Astrocyte of the cerebellum (primary cell): ENCODE results near the gene PDE4D.

Experiments
- DNase-seq: peaks from one replicate; pipeline ENCODE4 v3.0.0-alpha.2; 2011; ENCODE audit warnings: low read depth
- H3K4me3 ChIP-seq: 2 replicates; pipeline ENCODE4 v1.5.1; 2011; ENCODE audit warnings: mild to moderate bottlenecking, low read depth, low read length, moderate library complexity
- in situ Hi-C: cut with HindIII; loops from 2 replicates; pipeline ENCODE4 v1.10.0; 2017; ENCODE audit warnings: low sequenced_read_pairs
- TF ChIP-seq, protein P1 (sequence below): IDR thresholded peaks from 2 replicates; pipeline ENCODE4 v1.5.1; 2012; ENCODE audit warnings: low read length, low read depth, moderate library complexity, mild to moderate bottlenecking; ENCODE audit errors: missing control alignments

PDE4D gene

DNA sequence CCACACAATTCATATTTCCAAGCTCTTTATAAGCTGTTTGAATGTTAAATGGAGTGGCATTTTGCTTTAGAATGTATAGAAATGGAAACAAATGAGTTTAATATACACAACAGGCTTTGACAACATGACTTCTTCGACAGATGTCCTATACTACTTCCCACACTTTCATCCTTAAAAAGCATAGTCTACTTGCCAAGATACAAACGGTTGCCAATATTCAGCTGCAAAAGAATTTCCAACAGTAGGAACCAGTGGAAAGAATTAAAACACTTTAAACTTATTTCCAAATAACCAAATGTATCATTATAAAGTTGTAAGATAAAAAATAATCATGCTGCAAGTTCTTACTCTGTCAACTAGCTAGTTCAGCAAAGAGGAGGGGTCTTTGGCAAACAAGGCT is 456.4 kb downstream of the PDE4D start:
- DNase-seq: no peak
- in situ Hi-C loops: no loop called here
- TF ChIP-seq, protein P1, sequence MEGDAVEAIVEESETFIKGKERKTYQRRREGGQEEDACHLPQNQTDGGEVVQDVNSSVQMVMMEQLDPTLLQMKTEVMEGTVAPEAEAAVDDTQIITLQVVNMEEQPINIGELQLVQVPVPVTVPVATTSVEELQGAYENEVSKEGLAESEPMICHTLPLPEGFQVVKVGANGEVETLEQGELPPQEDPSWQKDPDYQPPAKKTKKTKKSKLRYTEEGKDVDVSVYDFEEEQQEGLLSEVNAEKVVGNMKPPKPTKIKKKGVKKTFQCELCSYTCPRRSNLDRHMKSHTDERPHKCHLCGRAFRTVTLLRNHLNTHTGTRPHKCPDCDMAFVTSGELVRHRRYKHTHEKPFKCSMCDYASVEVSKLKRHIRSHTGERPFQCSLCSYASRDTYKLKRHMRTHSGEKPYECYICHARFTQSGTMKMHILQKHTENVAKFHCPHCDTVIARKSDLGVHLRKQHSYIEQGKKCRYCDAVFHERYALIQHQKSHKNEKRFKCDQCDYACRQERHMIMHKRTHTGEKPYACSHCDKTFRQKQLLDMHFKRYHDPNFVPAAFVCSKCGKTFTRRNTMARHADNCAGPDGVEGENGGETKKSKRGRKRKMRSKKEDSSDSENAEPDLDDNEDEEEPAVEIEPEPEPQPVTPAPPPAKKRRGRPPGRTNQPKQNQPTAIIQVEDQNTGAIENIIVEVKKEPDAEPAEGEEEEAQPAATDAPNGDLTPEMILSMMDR: no peak
- no peak overlapping the region for H3K4me3 ChIP-seq

DNA sequence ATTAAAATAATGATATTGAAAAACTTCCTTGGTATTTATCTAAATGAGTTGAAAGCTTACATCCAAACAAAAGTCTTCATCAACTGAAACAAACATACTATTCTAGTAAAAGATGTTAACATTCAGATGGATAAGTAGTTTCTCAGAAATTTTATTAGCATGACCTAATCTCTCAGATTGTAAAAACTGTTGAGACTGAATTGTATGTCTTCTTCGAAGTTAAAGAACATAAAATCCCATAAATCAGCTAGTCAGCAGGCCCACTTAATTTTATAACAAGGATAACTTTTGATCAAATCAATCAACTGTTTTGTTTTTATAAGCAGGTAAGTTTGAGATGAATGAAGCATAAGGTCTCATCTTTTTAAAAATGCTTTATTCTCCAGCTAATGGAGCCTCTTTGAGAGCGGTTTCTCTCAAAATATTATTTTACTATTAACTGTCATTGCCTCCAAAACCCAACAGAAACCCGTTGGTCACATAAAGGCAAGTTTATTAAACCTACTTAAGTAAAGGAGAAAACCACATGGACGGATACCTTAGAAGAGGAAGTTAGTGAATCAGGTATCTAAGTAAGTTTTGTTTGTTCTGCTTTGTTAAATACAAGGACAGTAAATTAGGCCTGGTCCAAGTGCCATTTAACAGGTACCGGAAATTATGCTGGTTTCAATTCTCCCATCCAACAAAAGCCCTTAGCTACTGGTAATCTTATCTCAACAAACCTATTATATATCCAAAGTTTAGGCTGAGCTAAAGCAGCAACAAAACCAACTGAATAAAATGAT is 457.0 kb downstream of the PDE4D start:
- no peak overlapping the region for H3K4me3 ChIP-seq
- TF ChIP-seq, protein P1: no peak
- no peak for DNase-seq
- in situ Hi-C loops: no loop called here

DNA sequence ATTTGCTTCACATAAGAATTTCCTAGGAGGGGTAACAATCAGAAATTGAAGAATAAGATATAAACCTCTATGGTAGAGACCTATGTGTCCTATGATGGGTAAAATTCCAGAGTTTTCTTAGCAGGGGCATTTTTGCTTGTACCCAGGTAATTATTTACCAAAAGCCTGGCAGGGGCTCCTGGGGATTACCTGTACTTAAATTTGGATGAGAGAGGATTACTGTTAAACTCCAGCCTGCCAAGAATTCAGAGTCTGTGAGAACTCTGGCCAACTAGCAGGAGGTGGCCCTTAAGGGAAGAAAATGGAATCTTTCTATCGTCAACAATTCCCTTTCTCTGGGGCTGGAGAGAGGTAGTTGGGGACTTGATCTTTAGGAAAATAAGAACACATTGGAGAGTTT is 460.4 kb downstream of the PDE4D start:
- TF ChIP-seq, protein P1: no peak
- H3K4me3 ChIP-seq: no peak overlapping the region
- DNase-seq: no peak
- in situ Hi-C loops: no loop called here

DNA sequence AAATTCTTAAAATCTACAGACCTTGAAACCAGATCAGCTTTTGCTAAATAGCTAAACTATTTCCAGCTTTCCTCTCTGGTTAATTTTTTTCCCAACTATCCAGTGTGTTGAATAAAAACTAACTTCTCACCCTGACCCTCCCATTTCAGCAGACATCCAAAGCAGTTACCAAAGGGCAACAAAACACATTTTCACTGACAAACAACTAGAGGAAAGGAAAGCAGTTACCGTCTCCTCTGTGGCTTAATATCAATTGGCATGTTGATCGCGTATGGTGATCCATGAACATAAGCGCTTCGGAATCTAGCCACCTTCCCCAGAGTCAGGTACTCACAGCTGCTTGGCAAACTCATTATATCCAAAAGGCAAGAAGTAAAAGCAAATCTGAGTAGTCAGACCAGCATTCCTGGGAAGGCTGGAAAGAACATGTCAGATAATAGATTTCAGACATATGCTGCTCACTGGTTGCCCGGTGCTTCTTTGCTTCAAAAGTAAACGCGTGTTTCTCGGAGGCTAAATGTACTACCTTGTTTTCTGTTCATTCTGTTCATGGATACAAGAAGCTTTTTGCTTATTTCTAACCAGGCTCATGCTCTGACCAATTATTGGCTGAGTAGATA is 463.4 kb downstream of the PDE4D start:
- in situ Hi-C loops: no loop called here
- DNase-seq: no peak
- no peak overlapping the region for H3K4me3 ChIP-seq
- TF ChIP-seq, protein P1: no peak

DNA sequence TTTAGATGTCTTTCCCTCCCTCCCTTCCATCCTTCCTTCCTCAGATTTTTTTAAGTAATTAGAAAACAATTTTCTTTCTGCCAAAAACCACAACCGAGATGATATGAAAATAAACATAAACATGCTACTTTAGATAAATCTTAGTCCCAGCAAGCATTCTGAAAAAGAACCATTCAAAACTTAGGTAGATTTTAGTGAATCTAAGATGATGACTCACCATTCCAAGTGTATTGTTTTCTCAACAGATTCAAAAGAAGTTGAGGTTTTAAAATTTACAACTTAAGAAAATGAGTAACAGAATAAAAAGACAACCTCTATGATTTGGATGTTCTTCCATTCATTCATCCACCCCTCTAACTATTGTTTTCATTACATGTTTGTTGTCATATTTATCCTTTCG is 465.1 kb downstream of the PDE4D start:
- H3K4me3 ChIP-seq: no peak overlapping the region
- DNase-seq: no peak
- TF ChIP-seq, protein P1: no peak
- in situ Hi-C loops: no loop called here

DNA sequence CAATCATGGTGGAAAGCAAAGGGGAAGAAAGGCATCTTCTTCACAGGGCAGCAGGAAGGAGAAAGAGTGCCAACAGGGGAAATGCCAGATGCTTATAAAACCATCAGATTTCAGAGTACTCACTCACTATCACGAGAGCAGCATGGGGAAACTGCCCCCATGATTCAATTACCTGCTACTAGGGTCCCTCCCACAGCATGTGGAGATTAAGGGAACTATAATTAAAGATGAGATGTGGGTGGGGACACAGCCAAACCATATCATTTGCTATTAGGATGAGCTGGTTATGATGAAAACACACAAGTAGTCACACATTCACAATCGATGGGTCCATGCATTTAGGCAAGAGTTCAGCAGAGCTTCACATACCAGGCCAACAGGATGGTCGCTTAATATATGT is 469.0 kb downstream of the PDE4D start:
- no peak for DNase-seq
- H3K4me3 ChIP-seq: no peak overlapping the region
- TF ChIP-seq, protein P1: no peak
- in situ Hi-C loops: no loop called here
